HFFc6 (cell line): Measurements from ENCODE around the gene AVP. TPM values are rescaled to one million over a fixed set of nuclear protein-coding genes. Genes with fewer than 3 reads are reported as not detected.

Experiments
- DNase-seq: peaks from one replicate; pipeline ENCODE4 v3.0.0-alpha.2; 2018
- H3K27ac Mint-ChIP-seq: 2 replicates; pipeline ENCODE4 v1.8.0; 2020; ENCODE audit warnings: mild to moderate bottlenecking, mixed read lengths
- H3K27me3 Mint-ChIP-seq: 2 replicates; pipeline ENCODE4 v1.8.0; 2021; ENCODE audit warnings: mild to moderate bottlenecking, moderate library complexity, mixed read lengths; ENCODE audit not compliant: insufficient read depth
- H3K36me3 Mint-ChIP-seq: 2 replicates; pipeline ENCODE4 v1.8.0; 2021; ENCODE audit warnings: low read depth, mixed read lengths
- H3K4me1 Mint-ChIP-seq: 2 replicates; pipeline ENCODE4 v1.8.0; 2020; ENCODE audit warnings: low read depth, mixed read lengths
- H3K4me3 Mint-ChIP-seq: 2 replicates; pipeline ENCODE4 v1.8.0; 2020; ENCODE audit warnings: mild to moderate bottlenecking, moderate library complexity, mixed read lengths
- H3K9me3 Mint-ChIP-seq: 2 replicates; pipeline ENCODE4 v1.8.0; 2020; ENCODE audit warnings: mild to moderate bottlenecking, mixed read lengths
- CTCF ChIP-seq: fragments of 200-600 bp; sonication (generic); IDR thresholded peaks from 2 replicates; pipeline ENCODE4 v1.5.0; 2021; ENCODE audit warnings: antibody characterized with exemption, mild to moderate bottlenecking
- total RNA-seq, 6 experiments: library from RNA; stranded (reverse); fragmentation: NEBNext Ultra II Directional; extraction: Animal tissue kit (Norgen Biotek cat#: 25700); gene quantifications; 2 replicates in 1 of 6; 3 replicates in 5 of 6; pipeline ENCODE4 v1.2.3, GENCODE V29; 2021

The AVP gene
- total RNA-seq, 6 experiments from 2014 or later: not detected

- DNase-seq: no peak
- no peak overlapping the region for H3K27ac Mint-ChIP-seq
- no peak for TF ChIP-seq CTCF
- H3K9me3 Mint-ChIP-seq: no peaks in the 10 kb centered on the region
- H3K27me3 Mint-ChIP-seq: peaks cover 7% of the 10 kb centered on the region
- H3K4me1 Mint-ChIP-seq: peaks cover 7% of the 10 kb centered on the region
- peaks cover 10% of the 10 kb centered on the region for H3K36me3 Mint-ChIP-seq
- no peak overlapping the region for H3K4me3 Mint-ChIP-seq
Measured at GRCh38 chr20:3051385-3052019, 33.0 kb downstream of the AVP start.

- H3K36me3 Mint-ChIP-seq: peaks cover 10% of the 10 kb centered on the region
- TF ChIP-seq CTCF: no peak
- H3K4me1 Mint-ChIP-seq: peaks cover 15% of the 10 kb centered on the region
- H3K27ac Mint-ChIP-seq: no peak overlapping the region
- peaks cover 1% of the 10 kb centered on the region; the same call in 1 of the 2 replicates for H3K27me3 Mint-ChIP-seq
- no peaks in the 10 kb centered on the region for H3K9me3 Mint-ChIP-seq
- peak overlapping the region; percentile 92 for H3K4me3 Mint-ChIP-seq
- DNase-seq: no peak
Measured at GRCh38 chr20:3047486-3048419, 36.8 kb downstream of the AVP start.

- no peak for DNase-seq
- no peak overlapping the region; the same call in 1 of the 2 replicates for H3K27ac Mint-ChIP-seq
- peaks cover 1% of the 10 kb centered on the region; the same call in 1 of the 2 replicates for H3K27me3 Mint-ChIP-seq
Measured at GRCh38 chr20:3046677-3047462, 37.7 kb downstream of the AVP start.

GRCh38 chr20:3045816-3046676, 38.5 kb downstream of the AVP start, which contains the start of gene MRPS26:
MRPS26 (plus strand) TSS chr20:3046052; CDS start chr20:3046069, 17 bp downstream.
- peaks cover 28% of the 10 kb centered on the region for H3K4me1 Mint-ChIP-seq
- H3K4me3 Mint-ChIP-seq: peak within 1 kb of the TSS; percentile 92
- peaks cover 1% of the 10 kb centered on the region; the same call in 1 of the 2 replicates for H3K27me3 Mint-ChIP-seq
- H3K27ac Mint-ChIP-seq: peak within 1 kb of the TSS; percentile 84
- no peaks in the 10 kb centered on the region for H3K9me3 Mint-ChIP-seq
- peak; percentile 78 for DNase-seq
- peaks cover 15% of the 10 kb centered on the region for H3K36me3 Mint-ChIP-seq
- no peak for TF ChIP-seq CTCF

More at GRCh38 chr20:3046677-3047462, 37.7 kb downstream of the AVP start:
- Mint-ChIP-seq H3K9me3 (no peaks in the 10 kb centered on the region), H3K4me1 (peaks cover 22% of the 10 kb centered on the region), H3K4me3 (peak overlapping the region; percentile 92), H3K36me3 (peaks cover 12% of the 10 kb centered on the region)
- no peak for TF ChIP-seq CTCF
